Brain microvascular endothelial cell (primary cell): ENCODE results near the gene CLDN16.

ENCODE experiments used
- DNase-seq: peaks from one replicate; pipeline ENCODE4 v3.0.0-alpha.2; 2020
- H3K27ac ChIP-seq: fragments of 250-450 bp; sonication (Bioruptor Pico); 2 replicates; pipeline ENCODE4 v1.5.1; 2020; ENCODE audit warnings: mild to moderate bottlenecking, moderate library complexity
- H3K27me3 ChIP-seq: fragments of 250-450 bp; sonication (Bioruptor Pico); replicated peaks from 2 replicates; pipeline ENCODE4 v1.5.1; 2020; ENCODE audit warnings: mild to moderate bottlenecking
- H3K36me3 ChIP-seq: fragments of 250-450 bp; sonication (Bioruptor Pico); replicated peaks from 2 replicates; pipeline ENCODE4 v1.5.1; 2020; ENCODE audit warnings: mild to moderate bottlenecking
- H3K4me3 ChIP-seq: 2 replicates; pipeline ENCODE4 v1.5.1; 2011; ENCODE audit warnings: low read depth, mild to moderate bottlenecking, control low read depth, low read length, moderate library complexity
- CTCF ChIP-seq: IDR thresholded peaks from 2 replicates; pipeline ENCODE4 v1.5.1; 2011; ENCODE audit warnings: low read depth, mild to moderate bottlenecking, moderate library complexity, low read length, control low read depth, inconsistent platforms; ENCODE audit errors: missing control alignments
- in situ Hi-C: cut with HindIII; loops from 2 replicates; pipeline ENCODE4 v1.10.0; 2017; ENCODE audit warnings: low sequenced_read_pairs, low pct_ligation_motif_present

Gene CLDN16

GRCh38 chr3:190424478-190425439, 36.8 kb downstream of the CLDN16 start:
- H3K27ac ChIP-seq: no peak overlapping the region
- no peaks in the 10 kb centered on the region for H3K27me3 ChIP-seq
- peak; percentile 32 for DNase-seq
- TF ChIP-seq CTCF: peak; percentile 65
- peak overlapping the region; percentile 12 for H3K4me3 ChIP-seq
- in situ Hi-C loops: no loop called here
- H3K36me3 ChIP-seq: no peaks in the 10 kb centered on the region

- in situ Hi-C loops: no loop called here
- H3K36me3 ChIP-seq: no peaks in the 10 kb centered on the region
- H3K27me3 ChIP-seq: no peaks in the 10 kb centered on the region
- TF ChIP-seq CTCF: no peak
- H3K4me3 ChIP-seq: no peak overlapping the region
- H3K27ac ChIP-seq: no peak overlapping the region
- no peak for DNase-seq
Measured at GRCh38 chr3:190425833-190426232, 37.9 kb downstream of the CLDN16 start.

- in situ Hi-C loops: no loop called here
Measured at GRCh38 chr3:190426806-190427507, 39.0 kb downstream of the CLDN16 start.

GRCh38 chr3:190429681-190430080, 41.7 kb downstream of the CLDN16 start:
- Histone ChIP-seq H3K27ac (no peak overlapping the region), H3K36me3 (no peaks in the 10 kb centered on the region), H3K4me3 (no peak overlapping the region), H3K27me3 (no peaks in the 10 kb centered on the region)
- in situ Hi-C loops: no loop called here
- DNase-seq: peak; percentile 43
- no peak for TF ChIP-seq CTCF

More at GRCh38 chr3:190426806-190427507, 39.0 kb downstream of the CLDN16 start:
- Histone ChIP-seq H3K36me3 (no peaks in the 10 kb centered on the region), H3K4me3 (no peak overlapping the region), H3K27ac (no peak overlapping the region), H3K27me3 (no peaks in the 10 kb centered on the region)
- no peak for DNase-seq
- TF ChIP-seq CTCF: no peak

GRCh38 chr3:190430906-190431305, 42.9 kb downstream of the CLDN16 start:
- DNase-seq: no peak
- H3K27ac ChIP-seq: no peak overlapping the region
- in situ Hi-C loops: no loop called here
- H3K4me3 ChIP-seq: no peak overlapping the region
- no peaks in the 10 kb centered on the region for H3K27me3 ChIP-seq
- H3K36me3 ChIP-seq: no peaks in the 10 kb centered on the region
- no peak for TF ChIP-seq CTCF
